ENCODE measurements around the gene CCDC87.

CCDC87 gene

DNA sequence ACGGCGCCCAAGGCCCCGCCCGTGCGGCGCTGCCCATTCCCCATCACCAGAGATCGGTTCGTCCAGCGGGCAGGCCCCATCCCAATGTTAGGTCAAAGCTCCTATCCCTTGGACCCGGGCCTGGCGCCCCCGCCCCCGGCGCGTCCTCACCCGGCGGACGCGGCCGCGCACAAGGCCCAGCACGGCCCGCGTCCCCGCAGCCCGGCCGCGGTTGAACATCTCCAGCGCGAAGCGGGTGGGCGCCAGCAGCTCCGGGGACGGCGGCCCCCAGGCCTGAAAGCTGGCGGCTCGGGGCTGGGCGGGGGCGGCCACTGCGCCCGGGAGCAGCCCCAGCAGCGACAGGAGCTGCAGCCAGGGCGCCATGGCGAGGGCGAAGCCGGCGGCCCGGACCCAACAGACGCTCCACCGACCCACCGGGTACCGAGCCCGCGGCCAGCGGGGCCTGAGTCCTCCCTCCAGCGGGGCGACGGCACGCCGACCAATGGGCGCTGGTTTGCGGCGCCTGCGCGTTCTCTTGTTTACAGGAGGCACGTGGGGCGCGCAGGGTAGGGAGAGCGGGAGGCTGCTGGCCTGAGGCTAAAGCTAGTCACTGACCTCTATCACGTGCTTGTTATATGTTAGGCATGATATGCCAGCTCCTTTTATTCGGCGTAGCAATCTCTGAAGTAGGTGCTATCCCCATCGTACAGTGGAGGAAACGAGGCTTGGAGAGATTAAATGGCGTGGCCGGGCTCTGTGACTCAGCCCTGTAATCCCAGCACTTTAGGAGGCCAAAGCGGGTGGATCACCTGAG, 24.5 kb downstream of the CCDC87 start, which contains the start of gene CTSF:
Gene CTSF (minus strand): TSS at position 483 of the 793 bp plus-strand sequence. CDS start 120 bp downstream, at position 363.
- TF ChIP-seq, protein P1, sequence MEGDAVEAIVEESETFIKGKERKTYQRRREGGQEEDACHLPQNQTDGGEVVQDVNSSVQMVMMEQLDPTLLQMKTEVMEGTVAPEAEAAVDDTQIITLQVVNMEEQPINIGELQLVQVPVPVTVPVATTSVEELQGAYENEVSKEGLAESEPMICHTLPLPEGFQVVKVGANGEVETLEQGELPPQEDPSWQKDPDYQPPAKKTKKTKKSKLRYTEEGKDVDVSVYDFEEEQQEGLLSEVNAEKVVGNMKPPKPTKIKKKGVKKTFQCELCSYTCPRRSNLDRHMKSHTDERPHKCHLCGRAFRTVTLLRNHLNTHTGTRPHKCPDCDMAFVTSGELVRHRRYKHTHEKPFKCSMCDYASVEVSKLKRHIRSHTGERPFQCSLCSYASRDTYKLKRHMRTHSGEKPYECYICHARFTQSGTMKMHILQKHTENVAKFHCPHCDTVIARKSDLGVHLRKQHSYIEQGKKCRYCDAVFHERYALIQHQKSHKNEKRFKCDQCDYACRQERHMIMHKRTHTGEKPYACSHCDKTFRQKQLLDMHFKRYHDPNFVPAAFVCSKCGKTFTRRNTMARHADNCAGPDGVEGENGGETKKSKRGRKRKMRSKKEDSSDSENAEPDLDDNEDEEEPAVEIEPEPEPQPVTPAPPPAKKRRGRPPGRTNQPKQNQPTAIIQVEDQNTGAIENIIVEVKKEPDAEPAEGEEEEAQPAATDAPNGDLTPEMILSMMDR (IDR thresholded peaks at IDR 0.05; ENCODE audit: low read depth, low read length): no peak
- TF ChIP-seq EZH2phosphoT487 (IDR thresholded peaks at IDR 0.05; ENCODE audit: low read depth): no peak
- H3K27ac ChIP-seq (ENCODE audit: low read length): no peak within 1 kb of the TSS
- H3K27me3 ChIP-seq (ENCODE audit: low read depth, low read length): 0 out of 2 replicates have a peak, but pooled peaks cover 5% of the 10 kb centered on the region
- no peaks in the 10 kb centered on the region for H4K20me1 ChIP-seq (ENCODE audit: insufficient read depth, low read length)
- no peak within 1 kb of the TSS for H3K4me3 ChIP-seq (ENCODE audit: low read length)
- no peaks in the 10 kb centered on the region for H3K79me2 ChIP-seq (ENCODE audit: low read length)
- H2AFZ ChIP-seq (ENCODE audit: low read depth, low read length): no peak within 1 kb of the TSS
- H3K9me3 ChIP-seq (ENCODE audit: insufficient read depth, low read length): no peaks in the 10 kb centered on the region
- H3K9ac ChIP-seq (ENCODE audit: low read length): no peak within 1 kb of the TSS
- H3K36me3 ChIP-seq (replicated peaks; ENCODE audit: low read depth, low read length): no peaks in the 10 kb centered on the region
- no peaks in the 10 kb centered on the region for H3K4me1 ChIP-seq (ENCODE audit: low read length)
- no peak within 1 kb of the TSS for H3K4me2 ChIP-seq (ENCODE audit: low read length)

DNA sequence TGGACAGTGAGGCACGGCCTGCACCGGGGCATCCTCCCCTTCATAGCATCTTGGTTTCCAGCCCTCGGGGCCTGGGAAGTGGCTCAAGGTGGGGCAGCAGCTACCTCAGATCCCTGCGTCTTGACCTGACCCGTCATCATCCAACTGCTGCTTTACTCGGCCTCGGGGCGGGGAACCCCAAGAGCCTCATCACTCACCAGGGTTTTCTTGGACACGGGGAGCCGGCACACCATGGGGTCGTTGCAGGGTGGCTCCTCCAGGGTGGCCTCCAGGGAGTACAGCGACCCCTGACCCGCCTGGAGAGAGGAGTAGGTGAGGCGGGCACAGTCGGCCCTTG, 25.1 kb downstream of the CCDC87 start:
- no peak overlapping the region for H3K4me2 ChIP-seq (ENCODE audit: low read length)
- no peak overlapping the region for H3K9ac ChIP-seq (ENCODE audit: low read length)
- H3K36me3 ChIP-seq (replicated peaks; ENCODE audit: low read depth, low read length): no peaks in the 10 kb centered on the region
- H3K27me3 ChIP-seq (ENCODE audit: low read depth, low read length): 0 out of 2 replicates have a peak, but pooled peaks cover 5% of the 10 kb centered on the region
- H3K9me3 ChIP-seq (ENCODE audit: insufficient read depth, low read length): no peaks in the 10 kb centered on the region
- H3K79me2 ChIP-seq (ENCODE audit: low read length): no peaks in the 10 kb centered on the region
- TF ChIP-seq, protein P1 (IDR thresholded peaks at IDR 0.05; ENCODE audit: low read depth, low read length): no peak
- TF ChIP-seq EZH2phosphoT487 (IDR thresholded peaks at IDR 0.05; ENCODE audit: low read depth): no peak
- no peak overlapping the region for H3K4me3 ChIP-seq (ENCODE audit: low read length)
- H3K27ac ChIP-seq (ENCODE audit: low read length): no peak overlapping the region
- no peaks in the 10 kb centered on the region for H3K4me1 ChIP-seq (ENCODE audit: low read length)
- no peak overlapping the region for H2AFZ ChIP-seq (ENCODE audit: low read depth, low read length)
- H4K20me1 ChIP-seq (ENCODE audit: insufficient read depth, low read length): no peaks in the 10 kb centered on the region

DNA sequence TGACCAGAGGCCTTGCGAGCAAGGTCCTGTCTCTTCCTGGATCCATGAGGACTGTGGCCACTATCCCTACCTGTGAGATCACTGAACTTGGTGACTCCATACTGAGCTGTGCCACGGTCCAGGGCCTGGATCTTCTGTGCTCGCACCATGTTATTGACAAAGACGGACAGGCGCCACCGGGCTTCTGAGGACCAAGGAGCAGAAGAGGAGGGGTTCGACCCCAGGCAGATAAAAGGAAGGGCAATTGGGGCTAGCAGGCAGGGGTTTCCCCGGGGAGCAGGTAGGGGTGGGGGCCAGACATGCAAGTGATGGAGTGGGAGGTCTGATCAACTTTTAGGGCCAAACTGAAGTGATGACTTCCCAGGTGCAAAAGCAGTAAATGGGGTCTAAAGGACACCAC, 26.6 kb downstream of the CCDC87 start:
- no peaks in the 10 kb centered on the region for H3K36me3 ChIP-seq (replicated peaks; ENCODE audit: low read depth, low read length)
- no peak overlapping the region for H3K4me2 ChIP-seq (ENCODE audit: low read length)
- H3K27me3 ChIP-seq (ENCODE audit: low read depth, low read length): 0 out of 2 replicates have a peak, but pooled peaks cover 5% of the 10 kb centered on the region
- H3K9ac ChIP-seq (ENCODE audit: low read length): no peak overlapping the region
- no peak for TF ChIP-seq EZH2phosphoT487 (IDR thresholded peaks at IDR 0.05; ENCODE audit: low read depth)
- TF ChIP-seq, protein P1 (IDR thresholded peaks at IDR 0.05; ENCODE audit: low read depth, low read length): no peak
- H3K4me3 ChIP-seq (ENCODE audit: low read length): no peak overlapping the region
- H3K9me3 ChIP-seq (ENCODE audit: insufficient read depth, low read length): no peaks in the 10 kb centered on the region
- no peaks in the 10 kb centered on the region for H3K4me1 ChIP-seq (ENCODE audit: low read length)
- H3K79me2 ChIP-seq (ENCODE audit: low read length): no peaks in the 10 kb centered on the region
- no peak overlapping the region for H2AFZ ChIP-seq (ENCODE audit: low read depth, low read length)
- no peaks in the 10 kb centered on the region for H4K20me1 ChIP-seq (ENCODE audit: insufficient read depth, low read length)
- no peak overlapping the region for H3K27ac ChIP-seq (ENCODE audit: low read length)

DNA sequence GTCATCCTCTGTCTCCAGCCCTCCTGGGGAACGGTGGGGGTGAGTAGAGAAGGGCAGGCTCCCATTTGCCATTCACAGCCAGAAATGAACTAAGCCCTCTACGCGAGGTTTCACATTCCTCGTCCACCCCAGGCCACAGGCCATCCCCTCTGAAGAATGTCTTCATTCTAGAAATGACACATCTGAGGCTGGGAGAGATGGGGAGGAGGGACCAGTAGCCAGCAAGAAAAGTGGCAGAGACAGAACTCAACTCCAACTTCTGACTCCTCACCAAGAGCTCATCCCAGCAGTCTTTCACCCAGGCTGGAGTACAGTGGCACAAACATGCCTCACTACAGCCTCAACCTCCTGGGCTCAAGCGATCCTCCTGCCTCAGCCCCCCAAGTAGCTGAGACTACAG, 27.9 kb downstream of the CCDC87 start:
- H3K27ac ChIP-seq (ENCODE audit: low read length): no peak overlapping the region
- no peak overlapping the region for H3K9ac ChIP-seq (ENCODE audit: low read length)
- TF ChIP-seq, protein P1 (IDR thresholded peaks at IDR 0.05; ENCODE audit: low read depth, low read length): no peak
- no peak for TF ChIP-seq EZH2phosphoT487 (IDR thresholded peaks at IDR 0.05; ENCODE audit: low read depth)
- no peaks in the 10 kb centered on the region for H3K79me2 ChIP-seq (ENCODE audit: low read length)
- no peaks in the 10 kb centered on the region for H3K27me3 ChIP-seq (ENCODE audit: low read depth, low read length)
- no peaks in the 10 kb centered on the region for H3K4me1 ChIP-seq (ENCODE audit: low read length)
- no peaks in the 10 kb centered on the region for H3K9me3 ChIP-seq (ENCODE audit: insufficient read depth, low read length)
- no peaks in the 10 kb centered on the region for H3K36me3 ChIP-seq (replicated peaks; ENCODE audit: low read depth, low read length)
- H3K4me3 ChIP-seq (ENCODE audit: low read length): no peak overlapping the region
- no peak overlapping the region for H2AFZ ChIP-seq (ENCODE audit: low read depth, low read length)
- H4K20me1 ChIP-seq (ENCODE audit: insufficient read depth, low read length): no peaks in the 10 kb centered on the region
- H3K4me2 ChIP-seq (ENCODE audit: low read length): no peak overlapping the region

Data from OCI-LY3 (cell line).